HEK293 (cell line): ENCODE data around the gene FPR1.

Source experiments
- CTCF ChIA-PET: fragments of 350-600 bp; formaldehyde crosslinking; extraction: SDS; loops from one replicate; lab custom pipeline; 2021; ENCODE audit warnings: antibody characterized with exemption; lab: Yijun Ruan, JAX
- POLR2A ChIA-PET: fragments of 300-600 bp; formaldehyde crosslinking; extraction: SDS; loops from one replicate; lab custom pipeline; 2020; ENCODE audit warnings: antibody characterized with exemption, inconsistent platforms; lab: Yijun Ruan, JAX
- H3K27ac ChIP-seq: fragments of 200-500 bp; sonication (Bioruptor generic); 2 replicates; pipeline ENCODE4 v1.5.1; 2014; ENCODE audit warnings: low read depth, low read length, control low read depth, inconsistent platforms; ENCODE audit errors: extremely low read depth
- H3K36me3 ChIP-seq, 2 experiments: fragments of 200-500 bp in 1 of 2; sonication (Bioruptor generic) in 1 of 2; 1 replicate in 1 of 2; 2 replicates in 1 of 2; pipeline ENCODE4 v1.5.1; 2014 to 2017; ENCODE audit warnings: inconsistent platforms in 2 of 2, low read length in 2 of 2; ENCODE audit not compliant: control insufficient read depth in 2 of 2, insufficient read depth in 1 of 2
- H3K4me1 ChIP-seq: fragments of 200-500 bp; sonication (Bioruptor generic); 2 replicates; pipeline ENCODE4 v1.5.1; 2014; ENCODE audit warnings: mild to moderate bottlenecking, low read length, inconsistent platforms; ENCODE audit not compliant: control insufficient read depth, insufficient read depth
- H3K4me3 ChIP-seq: 2 replicates; pipeline ENCODE4 v1.5.1; 2011; ENCODE audit warnings: low read depth, mild to moderate bottlenecking, control low read depth, low read length, moderate library complexity
- H3K9me3 ChIP-seq: fragments of 200-500 bp; sonication (Bioruptor generic); 2 replicates; pipeline ENCODE4 v1.5.1; 2014; ENCODE audit warnings: low read depth, low read length, inconsistent platforms; ENCODE audit not compliant: control insufficient read depth, insufficient read depth
- BCL11A ChIP-seq: fragments of 450-650 bp; formaldehyde crosslinking; IDR thresholded peaks from 2 replicates; pipeline ENCODE4 v1.5.1; 2016; ENCODE audit warnings: low read depth, missing biosample characterization, missing genetic modification characterization
- EGR2 ChIP-seq: fragments of 450-650 bp; formaldehyde crosslinking; IDR thresholded peaks from 2 replicates; pipeline ENCODE4 v1.5.1; 2016; ENCODE audit warnings: low read depth, missing biosample characterization, missing genetic modification characterization
- GLI4 ChIP-seq: fragments of 450-650 bp; formaldehyde crosslinking; IDR thresholded peaks from 2 replicates; pipeline ENCODE4 v1.5.1; 2016; ENCODE audit warnings: missing biosample characterization, missing genetic modification characterization
- KLF1 ChIP-seq: fragments of 450-650 bp; formaldehyde crosslinking; IDR thresholded peaks from 2 replicates; pipeline ENCODE4 v1.5.1; 2016; ENCODE audit warnings: missing biosample characterization, missing genetic modification characterization
- MEIS1 ChIP-seq: sonication (generic); formaldehyde crosslinking; IDR thresholded peaks from 2 replicates; pipeline ENCODE4 v1.8.1; 2022; ENCODE audit warnings: missing genetic modification reagents, mild to moderate bottlenecking, borderline replicate concordance
- PBX3 ChIP-seq: sonication (generic); formaldehyde crosslinking; IDR thresholded peaks from 2 replicates; pipeline ENCODE4 v1.8.1; 2022; ENCODE audit warnings: mild to moderate bottlenecking, moderate library complexity, missing genetic modification reagents
- PRDM10 ChIP-seq: fragments of 450-650 bp; formaldehyde crosslinking; IDR thresholded peaks from 2 replicates; pipeline ENCODE4 v1.5.1; 2016; ENCODE audit warnings: missing biosample characterization, missing genetic modification characterization
- ZBTB21 ChIP-seq: fragments of 450-650 bp; formaldehyde crosslinking; IDR thresholded peaks from 2 replicates; pipeline ENCODE4 v1.5.1; 2017; ENCODE audit warnings: missing biosample characterization, missing genetic modification characterization
- ZBTB44 ChIP-seq: fragments of 450-650 bp; IDR thresholded peaks from 2 replicates; pipeline ENCODE4 v1.5.1; 2018; ENCODE audit warnings: missing biosample characterization, mild to moderate bottlenecking, missing genetic modification characterization
- ZBTB48 ChIP-seq: fragments of 450-650 bp; formaldehyde crosslinking; IDR thresholded peaks from 2 replicates; pipeline ENCODE4 v1.5.1; 2016; ENCODE audit warnings: missing biosample characterization, missing genetic modification characterization
- ZNF133 ChIP-seq: fragments of 450-650 bp; formaldehyde crosslinking; IDR thresholded peaks from 2 replicates; pipeline ENCODE4 v1.5.1; 2016; ENCODE audit warnings: missing biosample characterization, missing genetic modification characterization
- ZNF157 ChIP-seq: fragments of 450-650 bp; formaldehyde crosslinking; IDR thresholded peaks from 2 replicates; pipeline ENCODE4 v1.5.1; 2016; ENCODE audit warnings: missing biosample characterization, missing genetic modification characterization
- ZNF184 ChIP-seq: fragments of 450-650 bp; IDR thresholded peaks from 2 replicates; pipeline ENCODE4 v1.5.1; 2018; ENCODE audit warnings: missing biosample characterization, mild to moderate bottlenecking, missing genetic modification characterization
- ZNF221 ChIP-seq: fragments of 450-650 bp; formaldehyde crosslinking; IDR thresholded peaks from 2 replicates; pipeline ENCODE4 v1.5.1; 2017; ENCODE audit warnings: missing biosample characterization, missing genetic modification characterization, borderline replicate concordance
- ZNF302 ChIP-seq: fragments of 450-650 bp; formaldehyde crosslinking; IDR thresholded peaks from 2 replicates; pipeline ENCODE4 v1.5.1; 2016; ENCODE audit warnings: missing biosample characterization, missing genetic modification characterization, low read depth
- ZNF488 ChIP-seq: fragments of 450-650 bp; formaldehyde crosslinking; IDR thresholded peaks from 2 replicates; pipeline ENCODE4 v1.5.1; 2016; ENCODE audit warnings: missing biosample characterization, missing genetic modification characterization
- ZNF548 ChIP-seq: fragments of 450-650 bp; formaldehyde crosslinking; IDR thresholded peaks from 2 replicates; pipeline ENCODE4 v1.5.1; 2016; ENCODE audit warnings: missing biosample characterization, missing genetic modification characterization
- ZNF747 ChIP-seq: fragments of 450-650 bp; formaldehyde crosslinking; IDR thresholded peaks from 2 replicates; pipeline ENCODE4 v1.5.1; 2016; ENCODE audit warnings: missing biosample characterization, missing genetic modification characterization
- ZNF777 ChIP-seq: fragments of 450-650 bp; formaldehyde crosslinking; IDR thresholded peaks from 2 replicates; pipeline ENCODE4 v1.5.1; 2017; ENCODE audit warnings: missing biosample characterization, missing genetic modification characterization, borderline replicate concordance
- ZNF837 ChIP-seq: fragments of 450-650 bp; formaldehyde crosslinking; IDR thresholded peaks from 2 replicates; pipeline ENCODE4 v1.5.1; 2016; ENCODE audit warnings: missing biosample characterization, missing genetic modification characterization

The FPR1 gene

GRCh38 chr19:51709575-51709974, 42.1 kb downstream of the FPR1 start:
- CTCF ChIA-PET = interaction anchor here (0.8 to 1.7 kb wide), 2 partner anchors 53 to 71 kb away, joined by 4 read pairs; no protein-coding TSS in a partner anchor
- TF ChIP-seq ZNF488 (no peak), EGR2 (tag by site-specific recombination) (no peak), PBX3 (CRISPR knock-in tag) (no peak), ZNF747 (tag by site-specific recombination) (no peak), ZNF302 (tag by site-specific recombination) (no peak), ZNF133 (tag by site-specific recombination) (no peak), ZNF157 (tag by site-specific recombination) (no peak), KLF1 (tag by site-specific recombination) (no peak), ZBTB48 (no peak), MEIS1 (CRISPR knock-in tag) (no peak), ZNF221 (tag by site-specific recombination) (no peak), PRDM10 (tag by site-specific recombination) (no peak), BCL11A (tag by site-specific recombination) (no peak), ZNF837 (tag by site-specific recombination) (no peak), ZNF548 (tag by site-specific recombination) (no peak), ZNF184 (tag by site-specific recombination) (no peak), GLI4 (tag by site-specific recombination) (no peak), ZNF777 (tag by site-specific recombination) (no peak), ZBTB44 (tag by site-specific recombination) (no peak), ZBTB21 (no peak)
- TF ChIP-seq, all 188 proteins: peak for 0
- POLR2A ChIA-PET = interaction anchor here (0.7 to 4.3 kb wide), 5 partner anchors 8 to 385 kb away, joined by 3 to 22 read pairs (median 3); no protein-coding TSS in a partner anchor
- Histone ChIP-seq H3K4me1 (no peaks in the 10 kb centered on the region), H3K9me3 (no peaks in the 10 kb centered on the region), H3K27ac (no peak overlapping the region), H3K4me3 (no peak overlapping the region), H3K36me3 (peaks cover 24 to 30% of the 10 kb centered on the region in 2 experiments)
